GM13977 (cell line): ENCODE measurements around the gene LMCD1.

Experiments used
- DNase-seq: peaks from one replicate; pipeline ENCODE4 v3.0.0; 2012; ENCODE audit warnings: low spot score
- CTCF ChIP-seq: IDR thresholded peaks from 2 replicates; pipeline ENCODE4 v1.5.1; 2012; ENCODE audit warnings: mild to moderate bottlenecking, control low read depth; ENCODE audit not compliant: insufficient read depth; ENCODE audit errors: extremely low read depth, missing control alignments
- in situ Hi-C: fragments of 300-500 bp; cut with MboI; formaldehyde crosslinking; loops from one replicate; pipeline ENCODE4 v1.12.0; 2022; ENCODE audit warnings: low sequenced_read_pairs, low pct_unique_long_range_greater_than_20kb, mixed read lengths, inconsistent platforms; ENCODE audit not compliant: unreplicated experiment

The LMCD1 gene

GRCh38 chr3:8542190-8543135 lies 40.8 kb downstream of the LMCD1 start:
- in situ Hi-C loops = no loop called here
- DNase-seq = no peak
- TF ChIP-seq CTCF = no peak

- TF ChIP-seq CTCF = no peak
- DNase-seq = no peak
- in situ Hi-C loops = no loop called here
These were observed 45.0 kb downstream of the LMCD1 start for GRCh38 chr3:8546609-8547008.

GRCh38 chr3:8548502-8549275 lies 47.1 kb downstream of the LMCD1 start:
- no peak for TF ChIP-seq CTCF
- in situ Hi-C loops = no loop called here

GRCh38 chr3:8549354-8549753 lies 47.7 kb downstream of the LMCD1 start:
- no peak for DNase-seq
- in situ Hi-C loops = no loop called here
- no peak for TF ChIP-seq CTCF

More at GRCh38 chr3:8548502-8549275, 47.1 kb downstream of the LMCD1 start:
- DNase-seq = no peak

- no peak for DNase-seq
- no peak for TF ChIP-seq CTCF
- in situ Hi-C loops = no loop called here
These were observed 49.0 kb downstream of the LMCD1 start for GRCh38 chr3:8550611-8551010.

- in situ Hi-C loops = no loop called here
These were observed 50.7 kb downstream of the LMCD1 start for GRCh38 chr3:8552223-8552762.

More at GRCh38 chr3:8552223-8552762, 50.7 kb downstream of the LMCD1 start:
- no peak for DNase-seq
- TF ChIP-seq CTCF = no peak
